GM13977 (cell line): ENCODE measurements around the gene GSG1L.

Source experiments
- DNase-seq: peaks from one replicate; pipeline ENCODE4 v3.0.0; 2012; ENCODE audit warnings: low spot score
- CTCF ChIP-seq: IDR thresholded peaks from 2 replicates; pipeline ENCODE4 v1.5.1; 2012; ENCODE audit warnings: mild to moderate bottlenecking, control low read depth; ENCODE audit not compliant: insufficient read depth; ENCODE audit errors: extremely low read depth, missing control alignments
- in situ Hi-C: fragments of 300-500 bp; cut with MboI; formaldehyde crosslinking; loops from one replicate; pipeline ENCODE4 v1.12.0; 2022; ENCODE audit warnings: low sequenced_read_pairs, low pct_unique_long_range_greater_than_20kb, mixed read lengths, inconsistent platforms; ENCODE audit not compliant: unreplicated experiment

Gene GSG1L

DNA sequence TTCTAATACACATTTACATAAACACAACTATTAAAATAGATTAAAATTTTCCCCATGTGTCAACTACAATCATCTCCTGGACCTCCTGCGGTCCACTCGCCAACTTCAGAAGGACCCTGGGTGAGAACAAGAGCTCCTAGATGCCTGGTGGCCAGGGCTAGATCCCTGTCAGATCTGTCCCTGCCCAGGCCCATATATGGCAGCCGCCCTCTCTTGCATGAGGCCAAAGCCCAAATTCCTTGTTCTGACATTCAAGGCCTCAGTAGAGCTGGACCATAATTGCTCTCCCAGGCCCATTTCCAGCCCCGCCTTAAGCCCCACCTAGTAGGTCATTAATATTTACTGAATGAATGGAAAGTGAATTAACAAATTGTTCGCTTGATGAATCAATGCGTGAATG is 275.8 kb downstream of the GSG1L start:
- no peak for DNase-seq
- no peak for TF ChIP-seq CTCF
- in situ Hi-C loops: no loop called here

DNA sequence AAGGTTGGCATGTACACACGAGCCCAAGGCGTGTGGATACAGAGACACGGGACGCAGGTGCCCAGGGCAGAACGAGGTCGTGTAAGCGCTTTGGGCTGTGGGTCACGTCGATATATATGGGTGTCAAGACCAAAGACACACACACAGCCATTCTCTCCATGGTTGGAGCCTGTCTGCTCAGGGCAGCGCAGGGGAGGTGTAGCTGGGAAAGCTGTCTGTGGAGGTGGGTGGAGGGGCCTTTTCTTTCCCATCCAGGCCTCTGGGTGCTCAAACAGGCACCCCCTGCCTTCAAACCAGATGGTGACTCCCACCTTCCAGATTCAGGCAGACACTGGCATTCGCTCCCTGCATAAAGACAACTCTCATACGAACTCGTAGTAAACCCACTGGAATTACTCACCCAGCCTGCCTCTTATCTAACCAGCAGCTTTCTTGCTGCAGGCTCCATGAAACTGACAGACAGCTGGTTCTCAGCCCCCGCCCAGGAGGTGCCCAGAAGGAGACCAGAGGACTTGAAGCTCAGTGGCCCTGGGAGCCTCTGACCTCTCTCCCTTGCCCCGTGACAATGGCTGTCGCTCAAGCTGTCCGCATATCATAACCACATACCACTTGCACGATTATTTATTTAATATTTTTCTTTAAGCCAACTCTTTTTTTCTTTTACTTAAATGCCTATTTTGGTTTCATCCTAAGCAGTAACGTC is 276.4 kb downstream of the GSG1L start:
- no peak for TF ChIP-seq CTCF
- DNase-seq: no peak
- in situ Hi-C loops: no loop called here

GRCh38 chr16:27786221-27786922 is 277.1 kb downstream of the GSG1L start:
- TF ChIP-seq CTCF: no peak
- no peak for DNase-seq
- in situ Hi-C loops: no loop called here

- TF ChIP-seq CTCF: no peak
- no peak for DNase-seq
- in situ Hi-C loops: no loop called here
Observed at GRCh38 chr16:27785307-27785678, 278.2 kb downstream of the GSG1L start.

GRCh38 chr16:27784351-27785306 is 278.9 kb downstream of the GSG1L start:
- in situ Hi-C loops: no loop called here
- TF ChIP-seq CTCF: no peak
- no peak for DNase-seq
